Endothelial cell of umbilical vein (primary cell): ENCODE data around the gene MCEMP1. TPM values are rescaled to one million over a fixed set of nuclear protein-coding genes. Genes with fewer than 3 reads are reported as not detected.

Experiments used
- BruUV-seq: library from RNA; stranded (reverse); fragments of 400-500 nt; replicated peaks from 2 replicates; lab custom pipeline; 2021; lab: Mats Ljungman, UMichigan
- CTCF ChIA-PET: fragments of 300-600, 350-600 bp; sonication (Branson Sonifier 250); formaldehyde crosslinking; loops from one replicate; lab custom pipeline; 2021; ENCODE audit warnings: antibody characterized with exemption, inconsistent platforms; lab: Charles Lee
- POLR2A ChIA-PET: fragments of 300-600, 350-600 bp; sonication (Branson Sonifier 250); formaldehyde crosslinking; loops from one replicate; lab custom pipeline; 2021; ENCODE audit warnings: antibody characterized with exemption, inconsistent platforms; lab: Charles Lee
- DNase-seq: peaks from one replicate; pipeline ENCODE4 v3.0.0-alpha.2; 2011; ENCODE audit warnings: low read depth, low spot score
- FAIRE-seq: peaks from 2 replicates; lab custom pipeline; 2011; peaks lifted over from hg19 to GRCh38; lab: Jason Lieb, UNC
- H2AFZ ChIP-seq: 2 replicates; pipeline ENCODE4 v1.6.0; 2012; ENCODE audit warnings: low read depth, low read length, control low read depth, inconsistent platforms
- H3K27ac ChIP-seq: 2 replicates; pipeline ENCODE4 v1.5.1; 2011; ENCODE audit warnings: low read depth, mild to moderate bottlenecking, control low read depth, low read length, moderate library complexity; ENCODE audit not compliant: insufficient read depth
- H3K27me3 ChIP-seq, 2 experiments: 2 replicates each; pipeline versions ENCODE4 v1.6.0 to v1.6.1; 2011; ENCODE audit warnings: low read length in 2 of 2, mixed read lengths in 1 of 2; ENCODE audit not compliant: control insufficient read depth in 2 of 2, insufficient read depth in 2 of 2
- H3K36me3 ChIP-seq, 2 experiments: 2 replicates in 1 of 2; 3 replicates in 1 of 2; pipeline ENCODE4 v1.5.1; 2011; ENCODE audit warnings: low read length in 2 of 2, mild to moderate bottlenecking in 1 of 2, moderate library complexity in 1 of 2; ENCODE audit not compliant: control insufficient read depth in 2 of 2, insufficient read depth in 2 of 2; ENCODE audit errors: extremely low read depth in 1 of 2
- H3K4me1 ChIP-seq: 3 replicates; pipeline ENCODE4 v1.5.1; 2011; ENCODE audit warnings: mild to moderate bottlenecking, low read length; ENCODE audit not compliant: control insufficient read depth, insufficient read depth; ENCODE audit errors: extremely low read depth
- H3K4me2 ChIP-seq: 2 replicates; pipeline ENCODE4 v1.6.1; 2011; ENCODE audit warnings: low read length, control low read depth, mixed read lengths; ENCODE audit not compliant: insufficient read depth
- H3K4me3 ChIP-seq, 3 experiments: fragments of 200-600 bp in 1 of 3; sonication (generic), shearing (Covaris generic) in 1 of 3; replicated peaks in 1 of 3; 2 replicates each; pipeline ENCODE4 v1.5.1; 2011 to 2016; ENCODE audit warnings: control low read depth in 3 of 3, low read length in 3 of 3, mild to moderate bottlenecking in 2 of 3, inconsistent platforms in 1 of 3, low read depth in 1 of 3, moderate library complexity in 1 of 3; ENCODE audit not compliant: insufficient read depth in 1 of 3
- H3K79me2 ChIP-seq: 2 replicates; pipeline ENCODE4 v1.6.0; 2012; ENCODE audit warnings: low read length, inconsistent platforms; ENCODE audit not compliant: control insufficient read depth, insufficient read depth
- H3K9ac ChIP-seq: replicated peaks from 2 replicates; pipeline ENCODE3; 2011; ENCODE audit warnings: low read length, control low read depth; ENCODE audit not compliant: insufficient read depth; ENCODE audit errors: extremely low read depth
- H3K9me1 ChIP-seq: replicated peaks from 3 replicates; pipeline ENCODE4 v1.6.0; 2011; ENCODE audit warnings: mild to moderate bottlenecking, low read length; ENCODE audit not compliant: control insufficient read depth, insufficient read depth; ENCODE audit errors: extremely low read depth
- H3K9me3 ChIP-seq: replicated peaks from 2 replicates; pipeline ENCODE4 v1.5.1; 2012; ENCODE audit warnings: low read length, inconsistent platforms; ENCODE audit not compliant: control insufficient read depth, insufficient read depth
- H4K20me1 ChIP-seq: replicated peaks from 2 replicates; pipeline ENCODE3; 2011; ENCODE audit warnings: mild to moderate bottlenecking, low read length; ENCODE audit not compliant: control insufficient read depth, insufficient read depth; ENCODE audit errors: extremely low read depth
- EZH2 ChIP-seq: IDR thresholded peaks from 2 replicates; pipeline ENCODE4 v1.6.1; 2012; ENCODE audit warnings: borderline replicate concordance, low read depth, mild to moderate bottlenecking, moderate library complexity, low read length, inconsistent platforms; ENCODE audit not compliant: severe bottlenecking
- FOS ChIP-seq: IDR thresholded peaks from 2 replicates; pipeline ENCODE4 v1.6.1; 2011; ENCODE audit warnings: mild to moderate bottlenecking, low read length, moderate library complexity, borderline replicate concordance; ENCODE audit not compliant: insufficient read depth
- GATA2 ChIP-seq: IDR thresholded peaks from 2 replicates; pipeline ENCODE4 v1.7.0; 2011; ENCODE audit warnings: low read depth, mild to moderate bottlenecking, moderate library complexity, mixed read lengths, low read length; ENCODE audit not compliant: insufficient read length, insufficient read depth
- JUN ChIP-seq: IDR thresholded peaks from 2 replicates; pipeline ENCODE4 v1.6.1; 2011; ENCODE audit warnings: borderline replicate concordance, low read depth; ENCODE audit not compliant: insufficient read length, insufficient read depth
- MAX ChIP-seq: IDR thresholded peaks from 2 replicates; pipeline ENCODE4 v1.6.1; 2011; ENCODE audit not compliant: insufficient read depth, insufficient read length
- MYC ChIP-seq: IDR thresholded peaks from one replicate; pipeline ENCODE4 v1.6.1; 2011; ENCODE audit warnings: mild to moderate bottlenecking, low read depth, low read length
- POLR2A ChIP-seq: IDR thresholded peaks from 2 replicates; pipeline ENCODE4 v1.6.1; 2012; ENCODE audit warnings: low read depth, mild to moderate bottlenecking, control low read depth, low read length
- POLR2AphosphoS5 ChIP-seq: IDR thresholded peaks from 2 replicates; pipeline ENCODE4 v1.6.1; 2012; ENCODE audit warnings: low read depth, mild to moderate bottlenecking, control low read depth, low read length, moderate library complexity; ENCODE audit not compliant: insufficient read depth
- dilution Hi-C: fragments of 300-500 bp; cut with MboI; formaldehyde crosslinking; loops from one replicate; pipeline ENCODE4 v1.15.0; 2019; ENCODE audit warnings: low sequenced_read_pairs; ENCODE audit not compliant: extremely low pct_ligation_motif_present
- intact Hi-C: fragments of 100-400 bp; cut with micrococcal nuclease; formaldehyde crosslinking; loops from one replicate; pipeline ENCODE4 v1.10.0; 2022
- polyA plus RNA-seq, 4 experiments: library from polyadenylated mRNA; depleted of rRNA in 3 of 4; stranded (reverse) in 3 of 4; unstranded in 1 of 4; fragments of >200 nt; gene quantifications; 2 replicates each; pipeline versions ENCODE4 v1.2.1 to v1.2.3, GENCODE V29; 2011 to 2012; ENCODE audit warnings: missing spikeins in 1 of 4
- total RNA-seq: library from RNA; stranded (reverse); gene quantifications from 2 replicates; pipeline ENCODE4 v1.2.3, GENCODE V29; 2021
- TF ChIP-seq, protein P1 (sequence below), 2 donors: IDR thresholded peaks; 1 replicate in 1 of 2; 2 replicates in 1 of 2; pipeline ENCODE4 v1.5.1; 2011; ENCODE audit warnings: low read length in 2 of 2, mild to moderate bottlenecking in 2 of 2, moderate library complexity in 2 of 2, control low read depth in 1 of 2, inconsistent platforms in 1 of 2, low read depth in 1 of 2; ENCODE audit not compliant: insufficient read depth in 1 of 2; ENCODE audit errors: extremely low read depth in 1 of 2

MCEMP1 gene
- total and polyA plus RNA-seq, 2 donors (not counting 3 experiments of a cell fraction or from before 2014, with no cell fraction given), result not detected

- no peak overlapping the region for H3K4me2 ChIP-seq
- BruUV-seq, result no TSS peak
- ChIA-PET POLR2A (no interaction called here), CTCF (interaction anchor here (1.1 to 4.1 kb wide), 2 partner anchors 19 to 100 kb away, joined by 7 to 21 read pairs; partner anchors contain the start of gene TRAPPC5)
- H3K36me3 ChIP-seq, result no peaks in the 10 kb centered on the region
- H2AFZ ChIP-seq, result no peak overlapping the region
- H3K9me3 ChIP-seq, result no peaks in the 10 kb centered on the region
- no peaks in the 10 kb centered on the region for H4K20me1 ChIP-seq
- no peaks in the 10 kb centered on the region for H3K9me1 ChIP-seq
- dilution Hi-C loops (no loop called here), intact Hi-C loops (no loop called here)
- H3K27ac ChIP-seq, result no peak overlapping the region
- FAIRE-seq (no peak), DNase-seq (no peak)
- no peaks in the 10 kb centered on the region for H3K79me2 ChIP-seq
- H3K4me3 ChIP-seq, result no peak overlapping the region
- no peak overlapping the region for H3K9ac ChIP-seq
- no peaks in the 10 kb centered on the region for H3K27me3 ChIP-seq
- no peaks in the 10 kb centered on the region for H3K4me1 ChIP-seq
- TF ChIP-seq MYC (no peak), FOS (no peak), JUN (no peak), EZH2 (no peak), GATA2 (no peak), MAX (no peak), POLR2AphosphoS5 (no peak), POLR2A (no peak)
- TF ChIP-seq, protein P1, sequence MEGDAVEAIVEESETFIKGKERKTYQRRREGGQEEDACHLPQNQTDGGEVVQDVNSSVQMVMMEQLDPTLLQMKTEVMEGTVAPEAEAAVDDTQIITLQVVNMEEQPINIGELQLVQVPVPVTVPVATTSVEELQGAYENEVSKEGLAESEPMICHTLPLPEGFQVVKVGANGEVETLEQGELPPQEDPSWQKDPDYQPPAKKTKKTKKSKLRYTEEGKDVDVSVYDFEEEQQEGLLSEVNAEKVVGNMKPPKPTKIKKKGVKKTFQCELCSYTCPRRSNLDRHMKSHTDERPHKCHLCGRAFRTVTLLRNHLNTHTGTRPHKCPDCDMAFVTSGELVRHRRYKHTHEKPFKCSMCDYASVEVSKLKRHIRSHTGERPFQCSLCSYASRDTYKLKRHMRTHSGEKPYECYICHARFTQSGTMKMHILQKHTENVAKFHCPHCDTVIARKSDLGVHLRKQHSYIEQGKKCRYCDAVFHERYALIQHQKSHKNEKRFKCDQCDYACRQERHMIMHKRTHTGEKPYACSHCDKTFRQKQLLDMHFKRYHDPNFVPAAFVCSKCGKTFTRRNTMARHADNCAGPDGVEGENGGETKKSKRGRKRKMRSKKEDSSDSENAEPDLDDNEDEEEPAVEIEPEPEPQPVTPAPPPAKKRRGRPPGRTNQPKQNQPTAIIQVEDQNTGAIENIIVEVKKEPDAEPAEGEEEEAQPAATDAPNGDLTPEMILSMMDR (IDR thresholded peaks at IDR 0.05; ENCODE audit: extremely low read depth in 1 of 2, insufficient read depth in 1 of 2, low read depth in 1 of 2, low read length in 2 of 2), result no peak
Measured at GRCh38 chr19:7699417-7700401, 22.8 kb downstream of the MCEMP1 start.
